K562 (cell line): ENCODE results near the gene NFATC3. TPM values are rescaled to one million over a fixed set of nuclear protein-coding genes. Genes with fewer than 3 reads are reported as not detected.

Experiments
- ATAC-seq: fragments of 200-7000 bp; cut with Tn5 transposase; 3 replicates; pipeline ENCODE4 v1.9.1; 2020; ENCODE audit warnings: moderate library complexity
- BruUV-seq: library from RNA; stranded (reverse); fragments of 400-500 nt; replicated peaks from 2 replicates; lab custom pipeline; 2021; lab: Mats Ljungman, UMichigan
- CTCF ChIA-PET: fragments of 300-600 bp; formaldehyde crosslinking; extraction: SDS; loops from one replicate; lab custom pipeline; 2021; ENCODE audit warnings: low intra/inter-chr PET ratio; lab: Yijun Ruan, JAX
- POLR2A ChIA-PET: fragments of 300-600, 350-650 bp; sonication (Branson Sonifier 250); formaldehyde crosslinking; extraction: SDS; loops from one replicate; lab custom pipeline; 2021; ENCODE audit warnings: antibody characterized with exemption, inconsistent platforms; lab: Yijun Ruan, JAX
- DNase-seq, 4 experiments: peaks; one replicate each; pipeline versions ENCODE4 v3.0.0 to v3.0.0-alpha.2; 2011 to 2018; ENCODE audit warnings: low spot score in 3 of 4, mixed read lengths in 3 of 4; ENCODE audit errors: extremely low read depth in 1 of 4
- FAIRE-seq: peaks from 2 replicates; lab custom pipeline; 2011; peaks lifted over from hg19 to GRCh38; lab: Jason Lieb, UNC
- H2AFZ ChIP-seq: 2 replicates; pipeline ENCODE4 v1.6.0; 2011; ENCODE audit warnings: low read depth, low read length, control low read depth, inconsistent platforms
- H3K27ac ChIP-seq: fragments of 200-600 bp; 3 replicates; pipeline ENCODE4 v1.8.0; 2011; ENCODE audit warnings: low read depth, mild to moderate bottlenecking, control low read depth, inconsistent platforms, low read length, moderate library complexity, mixed read lengths; ENCODE audit errors: extremely low read depth
- H3K27me3 ChIP-seq, 2 experiments: fragments of 300-600 bp in 1 of 2; 2 replicates in 1 of 2; 3 replicates in 1 of 2; pipeline versions ENCODE4 v1.6.0 to v1.8.0; 2011; ENCODE audit warnings: inconsistent platforms in 2 of 2, low read length in 2 of 2, mild to moderate bottlenecking in 1 of 2, mixed read lengths in 1 of 2, moderate library complexity in 1 of 2; ENCODE audit not compliant: control insufficient read depth in 2 of 2, insufficient read depth in 2 of 2
- H3K36me3 ChIP-seq: fragments of 300-600 bp; 3 replicates; pipeline ENCODE4 v1.8.0; 2011; ENCODE audit warnings: mild to moderate bottlenecking, low read length, inconsistent platforms; ENCODE audit not compliant: control insufficient read depth, insufficient read depth
- H3K4me1 ChIP-seq, 2 experiments: fragments of 200-600 bp in 1 of 2; replicated peaks in 1 of 2; 2 replicates in 1 of 2; 3 replicates in 1 of 2; pipeline versions ENCODE4 v1.5.1 to v1.8.0; 2011; ENCODE audit warnings: inconsistent platforms in 2 of 2, low read length in 2 of 2, mild to moderate bottlenecking in 1 of 2, mixed read lengths in 1 of 2, moderate library complexity in 1 of 2; ENCODE audit not compliant: control insufficient read depth in 2 of 2, insufficient read depth in 2 of 2
- H3K4me2 ChIP-seq: 2 replicates; pipeline ENCODE4 v1.6.1; 2011; ENCODE audit warnings: low read length, control low read depth, inconsistent platforms, mixed read lengths; ENCODE audit not compliant: insufficient read depth
- H3K4me3 ChIP-seq: fragments of 200-600 bp; sonication (generic), shearing (Covaris generic); 2 replicates; pipeline ENCODE4 v1.5.1; 2016; ENCODE audit warnings: control low read depth, inconsistent platforms
- H3K79me2 ChIP-seq: fragments of 200-600 bp; 3 replicates; pipeline ENCODE4 v1.8.0; 2011; ENCODE audit warnings: low read length, inconsistent platforms; ENCODE audit not compliant: control insufficient read depth, insufficient read depth
- H3K9ac ChIP-seq, 2 experiments: 2 replicates each; pipeline versions ENCODE4 v1.6.0 to v1.6.1; 2011; ENCODE audit warnings: low read depth in 2 of 2, low read length in 2 of 2, control low read depth in 1 of 2, inconsistent platforms in 1 of 2, mild to moderate bottlenecking in 1 of 2, mixed read lengths in 1 of 2; ENCODE audit not compliant: insufficient read depth in 1 of 2
- H3K9me1 ChIP-seq: one replicate; pipeline ENCODE4 v1.6.0; 2011; ENCODE audit warnings: inconsistent platforms, mild to moderate bottlenecking, low read length, moderate library complexity; ENCODE audit not compliant: control insufficient read depth, insufficient read depth
- H3K9me3 ChIP-seq: replicated peaks from 2 replicates; pipeline ENCODE4 v1.5.1; 2011; ENCODE audit warnings: low read depth, low read length, inconsistent platforms; ENCODE audit not compliant: control insufficient read depth, insufficient read depth
- H4K20me1 ChIP-seq: replicated peaks from 2 replicates; pipeline ENCODE4 v1.6.1; 2011; ENCODE audit warnings: low read length, inconsistent platforms, mixed read lengths; ENCODE audit not compliant: control insufficient read depth, insufficient read depth
- EHMT2 ChIP-seq: fragments of 450-650 bp; IDR thresholded peaks from 2 replicates; pipeline ENCODE4 v1.6.1; 2018; ENCODE audit warnings: antibody characterized with exemption
- EP400 ChIP-seq: fragments of 450-650 bp; IDR thresholded peaks from 2 replicates; pipeline ENCODE4 v1.6.1; 2017; ENCODE audit warnings: antibody characterized with exemption, mild to moderate bottlenecking, moderate library complexity
- FOXP1 ChIP-seq: sonication (generic); formaldehyde crosslinking; IDR thresholded peaks from 2 replicates; pipeline ENCODE4 v1.8.0; 2022; ENCODE audit warnings: mild to moderate bottlenecking, missing genetic modification reagents
- MCM7 ChIP-seq, 2 experiments: fragments of 450-650 bp; IDR thresholded peaks; 2 replicates each; pipeline ENCODE4 v1.6.1; 2016 to 2018
- NCOA1 ChIP-seq: fragments of 450-650 bp; IDR thresholded peaks from 2 replicates; pipeline ENCODE4 v1.6.1; 2016; ENCODE audit warnings: low read depth
- NFYB ChIP-seq: IDR thresholded peaks from 2 replicates; pipeline ENCODE4 v1.6.1; 2011; ENCODE audit warnings: mild to moderate bottlenecking, moderate library complexity; ENCODE audit not compliant: insufficient read length; ENCODE audit errors: extremely low read depth
- PML ChIP-seq: IDR thresholded peaks from 2 replicates; pipeline ENCODE4 v1.6.1; 2012; ENCODE audit warnings: low read length, inconsistent platforms
- RBM14 ChIP-seq: fragments of 200-400 bp; formaldehyde crosslinking; IDR thresholded peaks from 2 replicates; pipeline ENCODE4 v1.6.1; 2018; ENCODE audit warnings: low read depth, mild to moderate bottlenecking, low read length, moderate library complexity, borderline replicate concordance; ENCODE audit not compliant: insufficient read depth
- SMARCB1 ChIP-seq: IDR thresholded peaks from 2 replicates; pipeline ENCODE4 v1.6.1; 2011; ENCODE audit warnings: improper control_type of control experiment, low read depth; ENCODE audit not compliant: insufficient read length
- SNRNP70 ChIP-seq: fragments of 200-400 bp; formaldehyde crosslinking; optimal IDR thresholded peaks from 2 replicates; pipeline ENCODE3; 2017; ENCODE audit warnings: low read depth, low read length
- ZC3H8 ChIP-seq: fragments of 450-650 bp; IDR thresholded peaks from 2 replicates; pipeline ENCODE4 v1.6.1; 2017
- ZNF507 ChIP-seq: conservative IDR thresholded peaks from 2 replicates; pipeline ENCODE4 v1.6.1; 2017; ENCODE audit warnings: missing genetic modification characterization, missing compliant biosample characterization
- ZNF764 ChIP-seq: fragments of 250-450 bp; sonication (Bioruptor Pico); IDR thresholded peaks from 2 replicates; pipeline ENCODE4 v1.4.0; 2020; ENCODE audit warnings: low read depth, mild to moderate bottlenecking, moderate library complexity
- WGBS: fragments of 100-300 bp; shearing (Covaris generic); methylation state at CpG from one replicate; pipeline ENCODE4 v1.1.6; 2016; ENCODE audit warnings: low coverage, mixed read lengths; ENCODE audit not compliant: insufficient coverage; ENCODE audit errors: missing lambda C conversion rate; 5-methylcytosine and 5-hydroxymethylcytosine counted together
- in situ Hi-C: fragments of 300-500 bp; cut with MboI; formaldehyde crosslinking; loops from 4 replicates; pipeline ENCODE4 v1.15.0; 2018; ENCODE audit warnings: inconsistent platforms, mixed read lengths
- intact Hi-C: fragments of 100-400 bp; cut with micrococcal nuclease; formaldehyde crosslinking; loops from 2 replicates; pipeline ENCODE4 v1.14.2; 2022
- polyA plus RNA-seq, 8 experiments: library from polyadenylated mRNA; depleted of rRNA in 4 of 8; stranded (reverse) in 5 of 8; unstranded in 3 of 8; fragments of >200 nt; fragmentation: Nextera tagmentation in 2 of 8; fragmentation: Illumina TruSeq in 1 of 8; extraction: Ambion mirVana in 2 of 8; extraction: Trizol in 1 of 8; gene quantifications; 2 replicates each; pipeline versions ENCODE4 v1.2.1 to v1.2.3, GENCODE V29; 2011 to 2014; ENCODE audit warnings: inconsistent platforms in 1 of 8, missing spikeins in 1 of 8
- total RNA-seq, 7 experiments: library from RNA; depleted of rRNA in 6 of 7; stranded (reverse); fragments of >200 nt in 6 of 7; fragmentation: Illumina TruSeq in 2 of 7; extraction: Trizol in 2 of 7; gene quantifications; 2 replicates each; pipeline versions ENCODE4 v1.2.1 to v1.2.3, GENCODE V29; 2011 to 2021; ENCODE audit warnings: low replicate concordance in 1 of 7
- TF ChIP-seq, protein P1 (sequence below): sonication (generic); formaldehyde crosslinking; IDR thresholded peaks from 2 replicates; pipeline ENCODE4 v1.5.0; 2020; ENCODE audit warnings: missing genetic modification reagents
- TF ChIP-seq, protein P2 (sequence below), 2 experiments: fragments of 450-650 bp in 1 of 2; sonication (generic) in 1 of 2; formaldehyde crosslinking in 1 of 2; IDR thresholded peaks in 1 of 2; conservative IDR thresholded peaks in 1 of 2; 2 replicates each; pipeline versions ENCODE4 v1.6.1 to v1.8.1; 2016 to 2023; ENCODE audit warnings: mild to moderate bottlenecking in 2 of 2, moderate library complexity in 2 of 2, inconsistent platforms in 1 of 2, missing genetic modification reagents in 1 of 2

The NFATC3 gene
- total and polyA plus RNA-seq, 9 of the 15 experiments (the other 6 are each of a cell fraction or from before 2014, with no cell fraction given): 15.7 to 98.4 (median 59.4) TPM

DNA sequence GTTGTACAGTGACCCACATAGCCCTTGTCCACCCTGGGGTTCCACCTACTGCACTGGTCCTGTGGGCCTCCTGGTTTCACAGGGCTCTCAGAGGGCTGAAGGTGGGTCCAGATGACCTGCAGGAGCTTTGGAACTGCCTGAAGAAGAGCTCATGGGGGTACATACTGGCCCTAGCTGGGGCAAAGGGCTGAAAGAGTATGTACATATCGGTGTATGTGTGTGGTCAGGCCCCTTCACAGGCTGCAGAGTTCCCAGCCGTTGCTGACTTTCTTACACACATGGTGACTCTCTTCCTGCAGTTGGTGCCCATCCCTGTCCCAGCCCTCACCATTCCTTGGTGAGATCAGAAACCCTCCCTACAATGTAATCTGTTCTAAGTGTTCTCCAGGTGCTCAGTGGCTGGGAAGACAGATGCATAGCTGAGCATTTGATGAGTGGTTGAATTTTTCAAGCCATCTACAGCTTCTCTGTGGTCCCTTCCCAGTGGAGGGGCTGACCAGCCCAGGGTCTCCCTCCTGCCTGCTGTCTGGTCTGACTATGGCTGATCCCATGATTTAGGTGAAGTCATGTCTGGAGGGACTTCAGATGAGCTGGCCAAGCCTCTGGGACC, 2.4 kb upstream of the NFATC3 start:
- intact Hi-C loops: no loop called here
- H3K79me2 ChIP-seq: peaks cover 28% of the 10 kb centered on the region
- BruUV-seq: no TSS peak
- no peaks in the 10 kb centered on the region for H3K27me3 ChIP-seq
- H3K4me1 ChIP-seq: peaks cover 59 to 62% of the 10 kb centered on the region in 2 experiments
- H3K36me3 ChIP-seq: peaks cover 17% of the 10 kb centered on the region
- in situ Hi-C loops: no loop called here
- H4K20me1 ChIP-seq: no peaks in the 10 kb centered on the region
- DNase-seq (no peak), ATAC-seq (no peak), FAIRE-seq (no peak)
- H3K9me3 ChIP-seq: no peaks in the 10 kb centered on the region
- POLR2A ChIA-PET: interaction anchor here (0.6 to 0.8 kb wide), 3 partner anchors 15 to 18 kb away, joined by 3 to 4 read pairs (median 3); no protein-coding TSS in a partner anchor
- CTCF ChIA-PET: no interaction called here
- peaks cover 2% of the 10 kb centered on the region for H3K9me1 ChIP-seq
- H2AFZ ChIP-seq: no peak overlapping the region
- H3K9ac ChIP-seq: peak overlapping the region; percentile 15 to 97; a peak in 2 of 4 replicates
- 59% methylated on average over 2 of the region's 2 CpGs for WGBS
- no peak overlapping the region for H3K4me2 ChIP-seq
- TF ChIP-seq FOXP1 (CRISPR knock-in tag) (no peak), NFYB (no peak), ZNF764 (CRISPR knock-in tag) (no peak)
- TF ChIP-seq, all 486 proteins: peak for 0
- H3K27ac ChIP-seq: peak overlapping the region; percentile 97
- no peak overlapping the region for H3K4me3 ChIP-seq

DNA sequence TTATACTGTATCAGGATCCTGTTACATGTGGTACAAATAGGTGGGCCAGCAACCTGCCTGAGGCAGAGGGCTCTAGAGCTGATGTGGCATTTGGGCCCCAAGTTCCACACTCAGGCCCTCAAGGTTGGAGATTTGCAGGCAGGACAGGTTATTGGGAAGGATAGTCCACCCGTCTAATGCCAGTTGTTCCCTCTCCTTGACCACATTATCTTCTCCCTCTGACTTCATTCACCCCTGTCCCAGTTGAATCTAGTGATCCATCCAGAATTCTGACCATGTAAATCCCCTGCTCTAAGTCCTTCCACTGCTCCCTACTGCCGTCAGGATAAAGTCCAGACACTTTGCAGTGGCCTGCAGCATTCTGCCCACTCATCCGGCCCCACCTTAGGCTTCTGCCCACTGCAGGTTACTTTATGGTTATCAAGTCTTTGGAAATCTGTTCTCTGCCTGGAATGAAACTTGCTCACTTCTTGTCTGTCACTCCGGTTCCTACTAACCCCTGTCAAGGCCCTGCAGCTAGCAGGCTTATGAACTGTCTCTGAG, 1.9 kb upstream of the NFATC3 start:
- peak overlapping the region; percentile 15 to 97; a peak in 3 of 4 replicates for H3K9ac ChIP-seq
- in situ Hi-C loops: no loop called here
- ATAC-seq: no peak
- H3K79me2 ChIP-seq: peaks cover 34% of the 10 kb centered on the region
- CTCF ChIA-PET: no interaction called here
- H3K36me3 ChIP-seq: peaks cover 11% of the 10 kb centered on the region
- FAIRE-seq: no peak
- whole genome bisulfite sequencing: 71% methylated on average over 4 of the region's 4 CpGs
- H3K9me3 ChIP-seq: no peaks in the 10 kb centered on the region
- no peak overlapping the region for H3K4me3 ChIP-seq
- H3K4me2 ChIP-seq: no peak overlapping the region
- intact Hi-C loops: no loop called here
- no TSS peak for BruUV-seq
- H3K4me1 ChIP-seq: peaks cover 55 to 56% of the 10 kb centered on the region in 2 experiments
- H4K20me1 ChIP-seq: no peaks in the 10 kb centered on the region
- no peak overlapping the region for H2AFZ ChIP-seq
- peaks cover 2% of the 10 kb centered on the region for H3K9me1 ChIP-seq
- peak overlapping the region; percentile 97 for H3K27ac ChIP-seq
- no peak for DNase-seq
- no peaks in the 10 kb centered on the region for H3K27me3 ChIP-seq
- POLR2A ChIA-PET: interaction anchor here (0.6 to 1.3 kb wide), 4 partner anchors 16 to 1321 kb away, joined by 3 to 8 read pairs (median 4); no protein-coding TSS in a partner anchor
- TF ChIP-seq EP400: no peak
- no peak for TF ChIP-seq ZNF507 (tag)
- TF ChIP-seq, protein P1, sequence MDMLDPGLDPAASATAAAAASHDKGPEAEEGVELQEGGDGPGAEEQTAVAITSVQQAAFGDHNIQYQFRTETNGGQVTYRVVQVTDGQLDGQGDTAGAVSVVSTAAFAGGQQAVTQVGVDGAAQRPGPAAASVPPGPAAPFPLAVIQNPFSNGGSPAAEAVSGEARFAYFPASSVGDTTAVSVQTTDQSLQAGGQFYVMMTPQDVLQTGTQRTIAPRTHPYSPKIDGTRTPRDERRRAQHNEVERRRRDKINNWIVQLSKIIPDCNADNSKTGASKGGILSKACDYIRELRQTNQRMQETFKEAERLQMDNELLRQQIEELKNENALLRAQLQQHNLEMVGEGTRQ (CRISPR knock-in tag): no peak
- no peak for TF ChIP-seq SMARCB1
- TF ChIP-seq EHMT2: no peak
- TF ChIP-seq SNRNP70: no peak
- TF ChIP-seq, protein P2, sequence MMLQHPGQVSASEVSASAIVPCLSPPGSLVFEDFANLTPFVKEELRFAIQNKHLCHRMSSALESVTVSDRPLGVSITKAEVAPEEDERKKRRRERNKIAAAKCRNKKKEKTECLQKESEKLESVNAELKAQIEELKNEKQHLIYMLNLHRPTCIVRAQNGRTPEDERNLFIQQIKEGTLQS (IDR thresholded peaks at IDR 0.05): no peak
- TF ChIP-seq, protein P2 (CRISPR knock-in tag; conservative IDR thresholded peaks at IDR 0.05): no peak
- TF ChIP-seq RBM14: no peak
- TF ChIP-seq NCOA1: no peak
- no peak for TF ChIP-seq ZC3H8
- TF ChIP-seq PML: no peak
- no peak for TF ChIP-seq MCM7 (IDR thresholded peaks at IDR 0.05)
